EH (cell line): Measurements from ENCODE around the gene COL6A3.

Experiments used
- DNase-seq: peaks from one replicate; pipeline ENCODE4 v3.0.0-alpha.2; 2015; ENCODE audit warnings: low read depth

COL6A3 gene, protein sequence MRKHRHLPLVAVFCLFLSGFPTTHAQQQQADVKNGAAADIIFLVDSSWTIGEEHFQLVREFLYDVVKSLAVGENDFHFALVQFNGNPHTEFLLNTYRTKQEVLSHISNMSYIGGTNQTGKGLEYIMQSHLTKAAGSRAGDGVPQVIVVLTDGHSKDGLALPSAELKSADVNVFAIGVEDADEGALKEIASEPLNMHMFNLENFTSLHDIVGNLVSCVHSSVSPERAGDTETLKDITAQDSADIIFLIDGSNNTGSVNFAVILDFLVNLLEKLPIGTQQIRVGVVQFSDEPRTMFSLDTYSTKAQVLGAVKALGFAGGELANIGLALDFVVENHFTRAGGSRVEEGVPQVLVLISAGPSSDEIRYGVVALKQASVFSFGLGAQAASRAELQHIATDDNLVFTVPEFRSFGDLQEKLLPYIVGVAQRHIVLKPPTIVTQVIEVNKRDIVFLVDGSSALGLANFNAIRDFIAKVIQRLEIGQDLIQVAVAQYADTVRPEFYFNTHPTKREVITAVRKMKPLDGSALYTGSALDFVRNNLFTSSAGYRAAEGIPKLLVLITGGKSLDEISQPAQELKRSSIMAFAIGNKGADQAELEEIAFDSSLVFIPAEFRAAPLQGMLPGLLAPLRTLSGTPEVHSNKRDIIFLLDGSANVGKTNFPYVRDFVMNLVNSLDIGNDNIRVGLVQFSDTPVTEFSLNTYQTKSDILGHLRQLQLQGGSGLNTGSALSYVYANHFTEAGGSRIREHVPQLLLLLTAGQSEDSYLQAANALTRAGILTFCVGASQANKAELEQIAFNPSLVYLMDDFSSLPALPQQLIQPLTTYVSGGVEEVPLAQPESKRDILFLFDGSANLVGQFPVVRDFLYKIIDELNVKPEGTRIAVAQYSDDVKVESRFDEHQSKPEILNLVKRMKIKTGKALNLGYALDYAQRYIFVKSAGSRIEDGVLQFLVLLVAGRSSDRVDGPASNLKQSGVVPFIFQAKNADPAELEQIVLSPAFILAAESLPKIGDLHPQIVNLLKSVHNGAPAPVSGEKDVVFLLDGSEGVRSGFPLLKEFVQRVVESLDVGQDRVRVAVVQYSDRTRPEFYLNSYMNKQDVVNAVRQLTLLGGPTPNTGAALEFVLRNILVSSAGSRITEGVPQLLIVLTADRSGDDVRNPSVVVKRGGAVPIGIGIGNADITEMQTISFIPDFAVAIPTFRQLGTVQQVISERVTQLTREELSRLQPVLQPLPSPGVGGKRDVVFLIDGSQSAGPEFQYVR (N-terminal part only)

DNA sequence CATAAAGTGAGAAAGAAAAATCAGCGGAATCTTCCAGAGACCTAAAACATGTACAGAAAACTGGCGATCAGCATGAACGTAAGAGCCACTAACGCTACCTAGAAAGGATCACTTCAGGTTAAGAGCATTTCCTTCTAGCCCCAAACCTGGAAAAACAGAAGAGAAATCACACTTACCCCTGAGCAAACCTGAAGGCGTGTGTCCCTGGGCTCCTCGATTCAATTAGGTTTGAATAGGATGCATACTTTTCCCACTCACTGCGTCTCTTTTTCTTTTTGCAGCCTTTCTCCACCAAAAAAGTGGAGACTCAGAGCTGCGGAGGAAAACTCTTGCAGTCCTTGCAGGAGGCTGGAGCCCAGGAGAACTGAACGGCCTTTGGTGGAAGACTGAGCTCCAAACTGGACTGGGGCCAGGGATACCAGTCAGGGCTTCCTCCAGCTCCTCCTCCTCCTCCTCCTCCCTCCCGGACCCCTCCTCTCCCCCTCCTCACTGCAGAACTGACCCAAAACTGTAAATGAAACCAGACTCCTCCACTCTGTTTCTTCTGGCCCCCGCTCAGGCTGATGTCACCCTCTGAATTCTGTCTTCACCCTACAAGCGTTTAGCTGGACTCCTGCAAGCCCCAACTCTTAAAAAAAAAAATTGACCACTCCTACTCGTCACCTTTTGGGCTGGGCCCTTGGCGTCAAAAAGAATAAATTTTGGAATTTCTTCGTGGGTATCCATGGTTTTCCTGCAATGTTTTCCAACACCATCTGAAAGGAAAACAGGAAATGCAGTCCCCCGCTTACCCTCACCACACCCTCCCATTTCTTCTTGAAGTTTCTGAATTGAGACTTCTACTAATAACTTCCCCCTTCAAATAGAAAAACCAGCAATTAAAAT is at the start of gene COL6A3:
TSS of gene COL6A3 (minus strand) at position 388 of the 885 bp plus-strand sequence. CDS start 17,347 bp downstream, outside the sequence.
- peak; percentile 98 for DNase-seq

DNA sequence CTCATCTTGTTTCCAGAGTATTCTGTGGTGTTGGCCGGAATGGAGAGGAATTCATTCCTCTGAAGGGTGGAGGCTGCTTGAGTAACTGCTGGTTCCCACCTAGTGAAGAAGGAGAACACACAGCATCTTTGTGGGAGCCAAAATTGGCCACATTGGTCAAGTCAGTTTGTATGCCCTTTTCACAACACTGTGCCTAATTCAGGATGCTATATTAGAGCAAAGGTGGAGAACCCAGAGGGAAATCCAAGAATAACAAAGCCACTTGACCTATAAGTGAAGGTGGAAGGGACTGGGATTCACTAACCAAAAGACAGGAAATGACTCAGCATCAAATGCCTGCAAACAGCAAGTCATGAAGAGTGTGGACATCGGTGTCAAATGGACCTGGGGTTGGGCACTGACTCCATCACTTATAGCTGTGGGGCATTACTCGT is 45.8 kb upstream of the COL6A3 start:
- DNase-seq: peak; percentile 91

DNA sequence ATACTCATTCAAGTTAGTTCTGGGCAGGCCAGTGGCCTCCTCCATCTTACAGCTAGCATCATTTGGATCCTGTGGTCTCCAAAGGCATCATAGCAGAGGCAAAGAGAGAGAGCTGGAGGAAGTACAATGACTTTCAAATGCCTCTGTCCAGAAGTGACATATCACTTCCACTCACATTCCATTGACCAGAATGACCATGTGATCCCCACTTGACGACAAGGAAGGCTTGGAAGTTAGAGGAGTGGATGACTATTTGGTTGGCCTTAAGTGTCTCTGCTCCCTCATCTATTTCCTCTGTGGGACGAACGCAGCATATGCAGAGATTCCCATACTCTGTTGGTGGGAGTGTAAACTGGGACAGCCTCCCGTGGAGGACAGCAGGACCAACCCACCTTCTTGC is 45.3 kb upstream of the COL6A3 start:
- DNase-seq: peak; percentile 51

GRCh38 chr2:237458519-237458918 is 44.6 kb upstream of the COL6A3 start:
- DNase-seq: no peak

DNA sequence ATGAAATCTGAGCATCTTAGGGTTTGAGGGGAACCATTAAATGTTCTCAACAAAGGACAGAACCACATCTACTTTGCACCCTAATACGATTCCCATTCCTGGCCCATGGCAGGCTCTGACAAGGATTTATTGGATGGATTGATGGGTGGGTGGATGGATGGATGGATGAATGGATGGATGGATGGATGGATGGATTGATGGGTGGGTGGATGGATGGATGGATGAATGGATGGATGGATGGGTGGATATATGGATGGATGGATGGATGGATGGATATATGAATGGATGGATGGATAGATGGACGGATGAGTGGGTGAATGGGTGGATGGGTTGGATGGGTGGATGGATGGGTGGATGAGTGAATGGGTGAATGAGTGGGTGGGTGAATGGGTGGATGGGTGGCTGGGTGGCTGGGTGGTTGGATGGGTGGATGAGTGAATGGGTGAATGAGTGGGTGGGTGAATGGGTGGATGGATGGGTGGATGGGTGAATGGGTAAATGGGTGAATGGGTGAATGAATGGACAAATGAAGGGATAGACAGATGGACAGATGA is 43.5 kb upstream of the COL6A3 start:
- no peak for DNase-seq

- peak; percentile 87 for DNase-seq
Observed at GRCh38 chr2:237456200-237456843, 42.4 kb upstream of the COL6A3 start.

GRCh38 chr2:237455764-237456163 is 41.8 kb upstream of the COL6A3 start:
- no peak for DNase-seq

DNA sequence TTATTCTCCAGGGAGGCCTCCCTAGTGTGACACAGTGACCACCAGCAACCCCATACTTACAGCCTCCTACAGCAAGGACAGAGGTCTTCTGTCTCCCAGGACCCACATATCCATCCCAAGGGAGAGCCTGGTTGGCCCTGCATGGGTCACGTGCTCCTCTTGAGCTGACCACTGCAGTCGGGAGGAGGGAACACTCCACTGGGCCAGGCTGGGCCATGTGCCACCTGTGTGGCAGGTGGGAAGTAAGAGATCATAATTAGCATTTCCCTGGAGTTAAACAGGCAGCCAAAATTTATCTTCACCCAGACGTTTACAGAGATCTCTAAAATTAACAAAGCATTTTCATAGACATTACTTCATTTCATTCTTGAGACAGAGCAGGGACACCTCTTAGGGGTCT is 39.7 kb upstream of the COL6A3 start:
- no peak for DNase-seq

GRCh38 chr2:237452861-237453260 is 38.9 kb upstream of the COL6A3 start:
- peak; percentile 45 for DNase-seq

DNA sequence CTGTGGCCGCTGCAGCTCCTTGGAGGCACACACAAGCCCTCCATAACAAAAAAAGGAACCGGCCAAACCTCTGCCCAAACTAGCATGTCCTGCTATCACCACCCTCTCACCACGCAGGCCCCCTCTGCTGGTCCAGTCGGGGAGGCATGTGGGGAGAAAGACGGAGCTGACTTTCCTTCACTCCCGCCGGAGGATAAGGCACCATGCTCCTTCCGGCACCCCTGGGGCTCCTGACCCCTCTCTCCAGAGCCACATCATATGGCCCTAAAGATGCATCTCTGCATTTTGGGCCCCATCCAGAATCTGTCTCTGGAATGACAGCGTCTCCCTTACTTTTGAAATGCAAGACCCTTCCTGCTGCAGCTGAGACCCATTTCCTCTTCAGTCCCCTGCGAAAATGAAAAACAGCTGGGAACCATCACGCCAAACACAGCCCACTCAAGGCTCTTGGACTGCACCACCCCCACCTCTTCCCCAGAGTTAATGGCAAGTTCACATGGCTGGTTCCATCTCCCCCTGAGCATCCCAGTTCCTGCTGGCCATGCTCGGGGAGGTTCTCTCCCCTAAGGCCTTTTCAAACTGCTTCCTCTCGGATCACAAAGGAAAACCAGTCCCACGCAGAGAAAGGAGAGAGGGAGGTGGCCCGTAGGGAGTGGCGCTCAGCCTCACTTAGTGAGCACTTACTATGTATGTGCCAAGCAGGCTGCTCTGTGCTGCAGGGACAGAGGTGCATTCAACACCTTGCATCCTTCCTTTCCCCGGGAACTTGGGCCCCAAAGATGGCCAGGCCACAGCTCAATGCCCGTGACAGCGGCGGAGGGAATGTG is 37.9 kb upstream of the COL6A3 start:
- DNase-seq: peak; percentile 73

GRCh38 chr2:237450583-237450982 is 36.6 kb upstream of the COL6A3 start:
- DNase-seq: no peak

DNA sequence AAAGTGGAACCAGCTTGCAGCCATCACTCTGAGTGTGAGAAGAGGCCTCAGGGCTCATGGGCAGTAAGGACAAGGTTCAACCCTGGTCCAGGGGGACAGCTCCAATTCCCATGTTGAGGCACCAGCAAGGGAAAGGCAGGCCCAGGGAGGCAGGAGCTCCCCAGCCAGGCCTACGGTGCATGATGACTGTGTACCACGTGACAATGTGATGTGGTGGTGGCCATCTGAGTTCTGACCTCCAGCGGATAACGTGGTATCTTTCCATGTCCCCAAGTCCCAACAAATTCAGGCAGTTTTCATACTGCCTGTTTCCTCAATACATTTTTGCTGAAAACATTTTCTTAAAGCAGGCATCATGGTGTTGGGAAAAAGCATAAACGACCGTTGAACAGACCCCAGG is 36.1 kb upstream of the COL6A3 start:
- DNase-seq: no peak

DNA sequence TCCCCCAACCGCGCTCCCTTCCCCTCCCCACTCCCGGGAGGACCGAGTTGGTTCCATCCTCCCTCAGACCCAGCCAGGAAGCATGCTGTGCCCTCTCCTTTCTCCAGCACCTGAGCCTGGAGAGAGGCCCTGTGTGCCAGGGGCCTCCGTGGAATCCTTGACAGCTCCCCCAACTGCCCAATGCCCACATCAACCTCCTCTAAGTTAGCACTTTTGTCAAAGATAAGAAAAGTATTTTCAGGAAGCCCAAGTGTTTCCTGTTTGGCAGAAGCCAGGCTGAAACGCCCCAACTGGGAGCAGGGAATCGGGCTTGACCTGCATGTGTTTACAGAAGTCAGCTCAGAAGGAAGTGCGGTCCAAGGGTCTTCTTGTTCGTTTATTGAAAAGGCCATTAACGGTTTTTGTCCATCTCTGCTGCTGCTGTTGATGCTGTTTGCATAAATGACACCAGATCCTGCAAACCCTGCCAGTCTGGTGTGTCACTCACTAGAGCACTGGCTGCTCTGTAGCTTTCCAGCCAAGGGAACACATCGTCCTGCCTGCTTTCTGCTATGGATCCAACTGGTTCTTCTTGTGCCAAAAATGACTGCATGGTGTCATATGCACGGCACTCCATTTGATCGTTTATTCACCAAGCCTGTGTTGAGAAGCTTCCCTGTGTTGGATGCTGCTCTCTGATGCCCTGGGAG is 35.4 kb upstream of the COL6A3 start:
- peak; percentile 48 for DNase-seq

- DNase-seq: no peak
Observed at GRCh38 chr2:237448626-237449025, 34.7 kb upstream of the COL6A3 start.

DNA sequence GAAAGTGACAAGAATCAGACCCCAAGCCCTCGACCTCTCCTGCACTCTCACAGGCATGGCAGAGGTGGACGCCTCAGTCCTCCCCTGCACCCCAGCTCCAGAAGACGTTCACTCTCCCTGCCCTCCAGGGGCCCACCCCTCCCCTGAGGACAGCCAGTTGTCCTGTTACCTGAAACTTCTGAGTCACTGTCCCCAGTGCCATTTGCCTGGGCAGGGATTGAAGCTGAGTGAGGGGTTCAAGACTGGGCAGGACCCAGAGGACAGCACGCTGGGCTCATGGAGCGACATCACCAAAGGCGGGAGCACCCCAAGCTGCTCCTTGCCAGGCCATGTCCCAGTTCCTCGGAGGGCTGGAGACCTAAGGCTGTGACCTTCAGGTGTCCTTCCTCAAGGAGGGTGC is 34.2 kb upstream of the COL6A3 start:
- DNase-seq: no peak

GRCh38 chr2:237447496-237447895 is 33.5 kb upstream of the COL6A3 start:
- no peak for DNase-seq

GRCh38 chr2:237446338-237446665 is 32.3 kb upstream of the COL6A3 start:
- DNase-seq: no peak

DNA sequence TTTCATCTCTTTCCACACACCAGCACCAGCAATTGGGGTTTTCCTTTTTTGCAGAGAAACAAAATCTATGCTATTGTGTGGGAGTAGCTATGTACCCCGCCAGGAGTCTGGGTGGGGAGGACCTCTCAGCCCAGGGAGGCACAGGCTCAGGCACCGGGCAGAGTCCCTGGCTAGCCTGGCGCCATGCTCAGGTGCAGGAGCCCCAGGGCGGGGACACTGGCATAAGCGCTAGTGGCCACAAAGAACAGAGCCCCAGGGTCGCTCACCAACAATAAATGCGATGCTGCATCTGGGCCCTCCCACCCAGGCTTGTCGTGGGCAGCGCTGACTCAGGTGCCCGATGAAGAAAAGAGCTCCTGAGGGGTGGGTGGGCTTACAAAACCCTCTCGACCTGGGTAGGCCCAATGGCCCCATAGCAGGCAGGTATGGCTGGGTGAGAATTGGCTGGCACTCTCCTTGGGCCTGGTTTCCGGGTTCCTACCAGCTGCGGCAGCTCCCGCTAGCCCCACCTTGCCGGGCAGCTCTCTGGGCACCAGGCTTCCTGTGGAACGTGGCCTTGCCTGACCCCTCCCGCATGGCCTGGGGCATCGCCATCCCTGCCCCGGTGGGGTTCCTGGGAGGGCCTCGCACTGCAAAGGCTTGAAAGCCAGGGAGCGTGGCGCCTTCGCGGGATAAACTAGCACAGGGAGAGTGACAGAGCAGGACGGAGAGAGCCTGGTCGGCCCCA is 31.8 kb upstream of the COL6A3 start:
- DNase-seq: no peak
